DMS153 treated with DMSO at 0.1 percent for 48 hours (cell line): ENCODE measurements around the gene KATNB1.

Experiments
- DNase-seq: peaks from one replicate; lab custom pipeline; 2025; ENCODE audit not compliant: unreplicated experiment; lab: John Stamatoyannopoulos, UW

KATNB1 gene

GRCh38 chr16:57735755-57736418 lies at the start of gene KATNB1:
TSS of gene KATNB1 (plus strand) at chr16:57735770. CDS start at chr16:57737244, 1,474 bp downstream.
- no peak for DNase-seq

- no peak for DNase-seq
Measured at GRCh38 chr16:57686577-57686976, 49.0 kb upstream of the KATNB1 start.

GRCh38 chr16:57687363-57687929 lies 48.1 kb upstream of the KATNB1 start:
- no peak for DNase-seq

GRCh38 chr16:57688487-57688986 lies 47.0 kb upstream of the KATNB1 start:
- no peak for DNase-seq

GRCh38 chr16:57688987-57689761 lies 46.4 kb upstream of the KATNB1 start:
- DNase-seq: no peak

- DNase-seq: no peak
Measured at GRCh38 chr16:57689762-57690558, 45.6 kb upstream of the KATNB1 start.

GRCh38 chr16:57690782-57691471 lies 44.6 kb upstream of the KATNB1 start:
- no peak for DNase-seq

- DNase-seq: no peak
Measured at GRCh38 chr16:57692636-57693035, 42.9 kb upstream of the KATNB1 start.

GRCh38 chr16:57693550-57693949 lies 42.0 kb upstream of the KATNB1 start:
- no peak for DNase-seq

- no peak for DNase-seq
Measured at GRCh38 chr16:57694231-57694724, 41.3 kb upstream of the KATNB1 start.

- peak; percentile 72 for DNase-seq
Measured at GRCh38 chr16:57694725-57695679, 40.6 kb upstream of the KATNB1 start, which contains the start of gene DRC7. TSS of gene DRC7 (plus strand) at chr16:57694806. CDS start at chr16:57697950, 3,144 bp downstream.

GRCh38 chr16:57695680-57696069 lies 39.9 kb upstream of the KATNB1 start:
- DNase-seq: no peak

GRCh38 chr16:57696240-57696639 lies 39.3 kb upstream of the KATNB1 start:
- DNase-seq: no peak

- DNase-seq: no peak
Measured at GRCh38 chr16:57697896-57698537, 37.6 kb upstream of the KATNB1 start.

- DNase-seq: no peak
Measured at GRCh38 chr16:57698812-57699405, 36.7 kb upstream of the KATNB1 start.

GRCh38 chr16:57699481-57699880 lies 36.1 kb upstream of the KATNB1 start:
- DNase-seq: no peak

- DNase-seq: no peak
Measured at GRCh38 chr16:57699899-57700298, 35.7 kb upstream of the KATNB1 start.
